HG02759 (cell line): ENCODE results near the gene FHL5.
"Not testable (repeated sequence)": the region's sequence is repeated elsewhere in the genome, so short reads cannot be mapped to it uniquely, and the experiment has no call there.

Source experiments
- ATAC-seq: cut with Tn5 transposase; IDR thresholded peaks from one replicate; pipeline ENCODE4 v1.9.1; 2021; ENCODE audit warnings: mild to moderate bottlenecking, moderate library complexity; ENCODE audit not compliant: unreplicated experiment

The FHL5 gene

DNA sequence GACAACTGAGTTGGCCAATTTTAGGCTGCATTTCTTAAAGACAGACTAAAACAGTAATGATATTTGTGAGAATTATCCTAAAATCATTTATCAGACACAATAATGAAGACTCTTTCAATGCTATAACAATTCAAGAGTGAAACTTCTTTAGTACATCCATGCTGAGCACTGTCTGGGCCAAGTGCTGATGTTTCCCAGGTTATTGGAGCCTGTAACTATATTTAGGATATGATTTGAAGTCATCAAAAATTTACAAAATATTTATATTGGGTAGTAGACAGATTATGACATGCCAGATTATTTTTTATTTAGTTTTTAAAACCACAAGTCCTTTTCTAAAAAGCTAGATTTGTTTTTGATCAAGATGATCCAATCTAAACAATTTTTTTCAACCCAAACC lies 45.1 kb downstream of the FHL5 start:
- no peak for ATAC-seq

DNA sequence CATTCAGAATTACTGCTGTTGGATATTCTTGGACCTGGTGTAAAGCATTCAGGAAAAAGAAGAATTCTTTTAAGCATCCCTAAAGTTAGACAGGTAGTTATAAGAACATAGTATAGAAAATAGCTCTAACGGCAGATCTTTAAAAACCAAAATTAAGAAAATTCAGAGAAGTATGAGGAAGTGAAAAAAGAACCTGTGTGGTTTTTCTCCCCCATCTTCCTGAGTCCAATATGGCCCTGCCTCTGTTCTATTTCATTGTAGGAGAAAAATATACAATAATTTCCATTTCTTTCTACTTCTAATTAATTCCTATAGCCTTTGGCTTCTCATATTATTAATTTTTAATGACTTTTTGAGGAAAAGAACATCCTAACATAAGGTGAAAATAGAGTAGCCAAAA lies 47.1 kb downstream of the FHL5 start:
- ATAC-seq: peak; percentile 38

DNA sequence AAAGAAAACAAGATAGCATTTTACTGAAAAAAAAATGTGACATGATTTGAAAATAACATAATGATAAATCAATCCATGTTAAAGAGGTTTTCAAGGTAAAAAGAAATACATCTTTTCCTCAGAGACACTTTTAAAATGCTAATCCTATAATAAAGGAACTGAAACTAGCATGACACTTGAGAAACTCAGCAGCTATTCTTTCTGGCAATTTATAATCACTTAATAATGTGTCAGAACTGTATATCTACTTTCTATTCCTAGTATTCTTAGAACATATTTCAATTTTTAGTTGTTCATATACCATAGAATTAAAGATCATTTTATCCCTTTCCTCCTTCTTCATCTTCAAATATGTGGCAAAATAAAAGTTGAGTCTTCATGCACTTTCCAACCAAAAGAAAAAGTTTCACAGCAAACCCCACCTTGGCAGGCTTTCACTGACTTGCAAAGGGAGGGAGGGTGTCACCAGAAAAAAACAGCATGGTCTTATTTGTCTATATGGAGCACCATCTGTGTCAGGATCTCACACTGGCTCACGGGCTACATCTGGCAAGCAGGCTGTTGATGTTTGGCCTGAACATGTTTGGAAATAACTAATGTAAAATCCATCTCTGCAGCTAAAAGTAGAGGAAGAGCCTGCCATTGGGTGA lies 48.5 kb downstream of the FHL5 start:
- ATAC-seq: peak; percentile 77

DNA sequence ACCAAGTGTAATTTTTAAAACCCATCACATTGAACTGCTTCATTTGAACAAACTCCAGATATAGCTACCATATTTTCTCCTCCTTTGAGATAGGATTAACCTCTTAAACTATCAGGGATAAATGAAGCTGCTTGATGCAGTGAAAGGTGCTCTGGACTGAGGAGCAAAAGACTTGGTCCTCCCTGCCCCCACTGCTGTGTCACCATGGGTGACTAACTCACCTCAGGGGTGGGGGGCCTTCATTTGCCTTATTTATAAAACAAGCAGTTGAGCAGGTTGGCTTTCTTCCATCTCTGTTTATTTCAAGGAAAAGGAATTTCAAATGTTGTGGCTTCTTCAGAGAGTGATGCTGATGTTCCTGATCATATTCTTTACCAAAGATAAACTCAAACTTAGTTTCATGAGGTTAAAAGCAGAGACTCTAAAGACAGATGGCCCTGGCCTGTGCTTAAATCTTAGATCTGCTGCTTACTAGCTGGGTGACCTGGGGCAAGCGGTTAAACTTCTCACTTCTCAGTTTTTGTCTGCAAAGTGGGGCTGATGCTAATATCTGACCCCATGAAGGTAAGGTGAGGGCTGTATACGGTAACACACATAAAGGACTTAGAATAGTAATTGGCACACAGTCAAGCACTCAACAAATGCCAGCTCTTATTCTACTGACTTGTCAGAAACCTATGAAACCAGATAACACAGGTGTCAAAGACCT lies 50.5 kb downstream of the FHL5 start:
- ATAC-seq: no peak

DNA sequence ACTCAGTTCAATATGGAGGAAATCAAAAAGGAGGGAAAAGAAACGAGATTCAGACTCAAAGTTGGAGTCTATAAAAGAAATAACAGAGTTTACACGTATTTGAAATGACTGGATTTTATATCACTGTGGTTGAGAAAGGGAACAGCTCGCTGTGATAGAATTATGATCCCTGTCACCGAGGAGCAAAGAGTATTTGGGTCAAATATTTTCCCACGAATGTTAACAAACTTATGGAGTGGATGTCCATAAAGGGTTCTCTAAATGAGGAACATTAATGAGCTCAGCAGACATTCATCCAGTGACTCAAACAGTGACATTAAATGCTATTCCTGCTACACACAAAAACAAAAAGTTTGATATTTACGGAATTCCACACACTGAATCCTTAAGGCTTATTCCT lies 57.9 kb downstream of the FHL5 start:
- ATAC-seq: no peak

DNA sequence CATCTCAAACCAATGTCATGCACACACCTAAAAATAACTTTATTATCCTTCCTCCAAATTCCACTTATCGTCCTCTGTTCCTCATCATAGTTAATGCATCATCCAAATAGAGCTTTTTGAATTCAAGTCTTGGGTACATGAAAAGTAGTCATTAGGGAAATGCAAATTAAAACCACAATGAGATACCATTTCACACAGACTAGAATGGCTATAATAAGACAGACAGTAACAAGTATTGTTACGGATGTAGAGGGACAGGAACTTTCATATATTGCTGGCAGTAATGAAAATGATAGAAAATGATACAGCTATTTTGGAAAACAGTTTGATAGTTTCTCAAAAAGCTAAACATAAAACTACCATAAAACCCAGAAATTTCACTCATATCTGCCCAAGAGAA lies 59.1 kb downstream of the FHL5 start:
- ATAC-seq: no peak

DNA sequence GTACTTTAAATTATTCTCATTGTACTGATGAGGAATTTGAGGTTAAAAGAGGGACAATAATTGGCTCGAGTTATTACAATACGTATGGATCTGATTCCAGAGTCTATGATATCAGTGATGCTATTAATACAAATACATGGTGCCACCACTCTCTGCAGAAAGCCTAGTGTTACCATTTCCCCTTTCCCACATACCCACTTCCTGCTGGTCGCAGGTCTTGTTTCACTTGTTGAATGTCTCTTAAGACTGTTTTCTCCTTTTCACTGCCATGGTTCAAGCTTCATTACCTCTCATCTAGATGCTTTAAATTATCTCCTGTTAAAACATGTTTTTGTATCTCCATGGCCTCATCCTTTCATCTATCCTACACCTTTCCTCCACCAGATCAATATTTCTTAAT lies 62.0 kb downstream of the FHL5 start:
- peak; percentile 45 for ATAC-seq

DNA sequence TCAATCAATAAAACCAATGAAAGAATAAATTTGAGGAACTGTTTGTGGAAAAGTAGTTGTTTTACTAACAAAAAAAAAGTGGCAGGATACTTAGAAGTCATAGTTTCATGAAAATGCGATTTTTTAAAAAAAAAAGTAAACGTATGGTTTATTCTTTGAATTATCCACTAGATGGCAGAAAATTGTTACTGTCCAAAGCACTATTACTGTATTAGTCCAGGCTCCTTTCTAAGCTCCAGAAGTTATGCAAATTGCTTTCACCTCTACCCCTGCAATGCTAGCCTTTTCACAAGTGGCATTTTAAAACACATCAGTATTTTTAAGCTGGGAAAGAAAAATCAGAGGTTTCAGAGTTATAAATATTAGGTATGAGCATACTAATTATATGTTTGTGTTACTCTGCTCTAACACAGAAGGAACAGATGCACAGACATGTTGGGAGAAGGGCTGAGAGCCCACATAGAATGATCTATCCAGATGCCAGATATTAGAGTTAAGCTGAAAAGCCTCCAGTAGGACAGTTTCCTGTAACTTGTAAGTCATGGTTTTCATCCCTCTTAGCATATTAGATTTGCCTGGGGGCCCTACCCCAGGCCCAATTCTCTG lies 63.9 kb downstream of the FHL5 start:
- peak; percentile 87 for ATAC-seq

DNA sequence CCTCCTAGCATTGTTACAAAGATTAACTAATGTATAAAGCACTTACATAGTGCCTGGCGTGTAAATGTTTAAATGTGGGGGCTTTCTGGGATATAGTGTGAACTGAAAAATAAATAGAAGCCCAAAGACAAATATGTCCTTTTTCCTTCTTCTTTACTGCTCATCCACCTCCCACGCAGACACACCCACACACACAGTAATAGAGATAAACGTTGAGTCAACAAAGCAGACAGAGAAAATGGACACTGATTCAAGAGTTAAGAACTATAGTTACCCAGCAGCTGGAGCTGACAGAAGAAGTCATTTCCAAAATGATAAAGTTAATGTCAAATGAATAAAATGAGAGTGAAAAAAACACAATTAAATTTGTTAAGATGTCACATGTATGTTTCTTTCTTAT lies 68.3 kb downstream of the FHL5 start:
- no peak for ATAC-seq

DNA sequence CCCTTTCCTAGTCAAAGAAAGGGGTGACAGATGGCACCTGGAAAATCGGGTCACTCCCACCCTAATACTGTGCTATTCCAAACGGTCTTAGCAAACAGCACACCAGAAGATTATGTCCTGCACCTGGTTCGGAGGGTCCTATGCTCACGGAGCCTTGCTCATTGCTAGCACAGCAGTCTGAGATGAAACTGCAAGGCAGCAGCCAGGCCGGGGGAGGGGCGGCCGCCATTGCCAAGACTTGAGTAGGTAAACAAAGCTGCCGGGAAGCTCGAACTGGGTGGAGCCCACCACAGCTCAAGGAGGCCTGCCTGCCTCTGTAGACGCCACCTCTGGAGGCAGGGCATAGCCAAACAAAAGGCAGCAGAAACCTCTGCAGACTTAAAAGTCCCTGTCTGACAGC lies 75.1 kb downstream of the FHL5 start:
- not testable (repeated sequence) for ATAC-seq

DNA sequence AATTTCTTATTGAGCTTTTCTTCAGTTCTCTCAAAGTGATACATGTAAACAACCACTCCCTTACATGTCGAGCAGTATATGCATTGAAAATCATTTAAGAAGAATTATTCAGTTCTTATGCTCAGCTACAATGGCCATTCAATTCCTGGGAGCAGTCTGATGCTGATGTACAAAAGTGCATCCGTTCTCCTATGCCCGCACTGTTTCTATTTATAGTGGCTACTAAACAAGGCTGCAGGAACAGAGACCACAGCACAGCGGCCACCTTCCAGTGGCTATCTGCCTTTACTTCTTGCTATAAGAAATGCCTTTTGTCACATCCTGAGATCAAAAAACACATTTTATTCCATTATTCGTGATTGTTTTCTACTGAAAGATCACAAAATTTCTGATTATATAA lies 82.2 kb downstream of the FHL5 start:
- ATAC-seq: no peak

DNA sequence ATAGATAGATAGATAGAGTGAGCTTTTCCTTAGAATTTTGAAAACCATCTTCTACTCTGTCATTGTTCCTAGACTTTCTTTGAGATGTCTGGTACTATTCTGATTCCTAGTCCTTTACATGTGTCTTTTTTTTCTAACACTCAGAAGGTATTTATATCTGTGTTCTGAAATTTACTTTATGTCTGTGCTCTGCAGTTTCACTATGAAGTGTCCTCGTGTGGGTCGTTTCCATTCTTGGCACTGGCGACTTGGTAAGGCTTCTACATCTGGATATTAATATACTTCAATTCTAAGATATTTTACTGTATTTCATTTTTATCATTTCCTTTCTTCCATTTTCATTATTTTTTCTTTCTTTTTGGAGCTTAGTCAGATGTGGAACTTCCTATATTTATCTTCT lies 87.0 kb downstream of the FHL5 start:
- peak; percentile 80 for ATAC-seq

DNA sequence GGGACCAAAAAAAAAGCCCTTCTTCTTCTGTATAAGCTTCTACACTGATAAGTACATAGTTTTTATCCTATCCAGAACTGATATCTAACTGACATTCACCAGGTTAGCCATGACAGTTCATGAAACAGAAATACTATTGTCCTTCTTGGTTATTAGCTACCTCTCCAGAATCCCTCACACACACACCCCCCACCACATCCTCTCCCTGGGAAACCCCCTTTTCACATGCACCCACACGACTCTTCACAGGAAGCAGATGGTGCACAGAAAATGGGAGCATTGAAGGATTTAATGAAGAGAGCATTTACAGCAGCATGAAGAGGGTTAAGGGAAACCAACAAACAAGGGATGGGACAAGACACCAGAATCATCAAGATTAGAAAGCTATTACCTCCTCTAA lies 88.9 kb downstream of the FHL5 start:
- peak; percentile 66 for ATAC-seq

DNA sequence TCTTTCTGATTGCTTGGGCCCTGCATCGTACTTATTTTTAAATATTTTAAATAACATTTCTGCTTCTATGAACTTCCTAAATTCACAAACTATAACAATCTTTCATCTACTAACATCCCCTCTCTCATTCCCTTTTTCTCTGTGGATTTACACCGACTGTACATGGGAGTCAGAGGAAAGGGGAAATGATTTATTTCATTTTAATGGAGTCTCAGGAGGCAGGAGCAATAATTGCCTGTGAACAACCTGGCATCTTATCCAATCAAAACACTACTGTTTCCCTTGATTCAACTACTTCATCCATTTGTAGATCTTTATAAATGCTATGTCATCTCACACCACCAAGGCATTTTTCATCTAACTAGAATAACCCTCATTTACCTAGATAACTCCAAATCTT lies 89.6 kb downstream of the FHL5 start:
- no peak for ATAC-seq

DNA sequence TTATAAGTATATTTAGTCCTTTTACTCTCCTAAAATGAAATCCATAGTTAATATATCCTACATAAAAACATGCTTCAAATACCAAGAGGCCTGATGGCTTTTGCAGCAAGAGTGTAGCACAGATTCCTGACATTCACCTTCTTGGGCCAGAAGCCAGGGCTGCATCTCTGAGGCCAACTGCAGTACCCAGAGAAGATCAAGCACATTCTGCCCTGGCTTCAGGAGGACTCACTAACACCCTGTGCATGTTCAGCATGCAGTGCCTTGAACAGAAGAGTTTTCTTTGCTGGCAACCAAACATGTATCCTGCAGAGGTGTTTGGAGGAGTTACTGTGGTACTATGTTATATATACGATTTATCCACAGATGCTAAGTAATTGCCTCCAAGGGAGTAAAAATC lies 90.3 kb downstream of the FHL5 start:
- no peak for ATAC-seq

DNA sequence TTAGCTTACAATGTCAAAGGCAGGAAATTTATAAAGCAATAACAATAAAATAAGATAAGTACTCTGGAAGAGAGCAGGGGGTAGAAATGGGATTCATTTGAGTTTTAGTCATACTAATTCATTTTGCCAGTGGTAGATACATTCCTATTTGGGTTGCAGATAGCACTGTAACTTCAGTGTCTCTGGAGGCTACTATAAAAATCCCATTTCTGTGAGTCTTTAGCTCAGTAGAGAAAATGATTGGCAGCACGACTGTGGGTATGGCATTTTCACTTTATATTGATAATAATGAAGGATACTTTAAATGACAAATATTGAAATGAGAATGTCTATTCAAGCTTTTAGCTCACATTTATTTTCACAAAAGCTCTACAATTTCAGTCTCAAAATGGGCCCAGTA lies 93.6 kb downstream of the FHL5 start:
- no peak for ATAC-seq

DNA sequence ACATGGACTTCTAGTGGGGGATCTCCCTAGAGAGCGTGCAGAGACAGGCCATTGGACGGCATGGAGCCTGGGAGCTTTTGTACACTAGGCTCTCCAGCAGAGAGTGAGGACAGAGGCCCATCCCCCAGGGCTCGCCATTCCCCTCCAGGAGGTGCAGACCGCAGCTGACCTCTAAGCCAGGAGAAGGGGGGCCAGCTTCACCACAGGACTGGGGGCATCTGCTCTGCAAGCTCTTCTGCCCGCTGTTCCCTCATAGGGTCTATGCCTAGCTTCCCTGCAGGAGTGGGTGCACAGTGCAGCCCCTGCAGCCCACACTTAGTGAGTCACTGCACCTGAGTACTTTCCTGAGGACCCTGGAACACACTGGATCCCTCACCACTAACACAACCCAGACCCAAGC lies 94.4 kb downstream of the FHL5 start:
- no peak for ATAC-seq

DNA sequence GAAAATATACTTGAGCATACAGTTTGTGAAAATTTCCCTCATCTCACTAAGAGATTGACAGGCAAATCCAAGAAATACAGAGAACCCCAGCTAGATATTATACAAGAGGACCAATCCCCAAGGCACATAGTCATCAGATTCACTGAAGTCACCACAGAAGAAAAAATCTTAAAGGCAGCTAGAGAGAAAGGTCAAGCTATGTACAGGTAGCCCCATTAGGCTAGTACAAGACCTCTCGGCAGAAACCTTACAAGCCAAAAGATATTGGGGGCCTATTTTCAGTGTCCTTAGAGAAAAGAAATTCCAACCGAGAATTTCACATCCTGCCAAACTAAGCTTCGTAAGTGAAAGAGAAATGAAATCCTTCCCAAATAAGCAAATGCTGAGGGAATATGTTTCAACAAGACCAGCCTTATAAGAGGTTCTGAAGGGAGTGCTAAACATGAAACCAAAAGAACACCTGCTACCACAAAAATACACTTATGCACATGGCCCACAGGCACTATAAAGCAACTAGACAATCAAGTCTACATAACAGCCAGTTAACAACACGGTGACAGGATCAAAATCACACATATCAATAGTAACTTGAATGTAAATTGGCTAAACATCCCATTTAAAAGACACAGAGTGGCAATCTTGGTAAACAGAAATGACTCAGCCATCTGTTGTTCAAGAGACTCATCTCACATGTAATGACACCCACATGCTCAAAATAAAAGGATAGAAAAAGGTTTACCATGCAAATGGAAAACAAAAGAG lies 96.3 kb downstream of the FHL5 start:
- ATAC-seq: peak; percentile 52
